Measurements from ENCODE around the gene TMEM218.

TMEM218 gene

GRCh38 chr11:125052047-125052446 is 59.4 kb downstream of the TMEM218 start:
- no peak for DNase-seq

GRCh38 chr11:125049164-125049792 is 62.1 kb downstream of the TMEM218 start:
- DNase-seq, result no peak

All from NCI-H2029 (cell line).